ENCODE results near the gene GADD45A. TPM values are rescaled to one million over a fixed set of nuclear protein-coding genes. Genes with fewer than 3 reads are reported as not detected.
A peak's percentile ranks its signal among the peaks of the same experiment; 100 is the strongest.

Gene GADD45A
- total and polyA plus RNA-seq, 9 of the 15 experiments (the other 6 are each of a cell fraction or from before 2014, with no cell fraction given) = 21.3 to 156 (median 62.1) TPM

DNA sequence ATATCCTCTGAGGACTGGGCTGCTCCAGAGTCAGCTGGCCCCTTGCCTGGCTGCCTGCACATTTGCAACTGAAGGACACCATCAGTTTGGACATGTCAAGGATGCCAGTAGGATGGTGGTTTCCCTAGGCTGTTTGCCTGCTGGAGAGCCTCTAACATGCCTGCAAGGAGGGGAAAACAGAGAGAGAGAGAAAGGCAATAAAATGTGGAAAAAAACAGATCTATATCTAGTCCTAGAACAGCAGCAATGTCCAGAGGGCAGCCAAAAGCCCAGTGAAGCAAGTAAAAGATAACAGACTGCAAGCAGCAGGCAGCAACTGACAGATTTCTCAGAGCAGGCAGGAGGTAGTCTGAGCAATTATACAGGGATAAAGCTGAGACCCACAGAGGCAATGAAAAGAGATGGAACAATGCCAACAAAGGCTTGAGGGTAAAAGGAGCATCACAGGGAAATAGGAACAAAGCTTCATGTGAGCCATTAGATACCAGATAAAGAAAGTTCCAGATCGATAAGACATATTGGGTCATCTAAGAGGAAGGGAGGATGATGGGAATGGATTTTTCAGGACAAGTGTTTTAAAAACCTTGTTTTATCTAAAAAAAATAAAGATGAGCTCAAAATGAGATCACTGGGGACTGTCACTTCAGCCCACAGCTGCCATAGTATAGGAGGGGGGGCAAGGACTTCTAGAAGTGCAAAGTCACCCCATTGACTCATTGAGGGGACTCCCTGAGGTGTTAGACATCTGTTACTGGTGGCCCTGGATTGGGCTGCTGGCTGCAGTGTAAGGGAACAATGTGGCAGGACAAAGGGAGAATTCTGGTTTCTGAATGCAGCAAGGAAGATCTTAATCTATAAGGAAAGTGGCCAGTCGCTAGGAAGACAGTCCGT lies 38.6 kb upstream of the GADD45A start (continued):
- peak; percentile 79 for TF ChIP-seq MAFF (IDR thresholded peaks at IDR 0.05; ENCODE audit: low read length)
- no peak for TF ChIP-seq CEBPG (CRISPR knock-in tag; IDR thresholded peaks at IDR 0.05)
- 0 out of 4 replicates have a peak, but pooled peaks of 1 of the 2 experiments have one; percentile 15 for TF ChIP-seq CEBPG (tag; conservative IDR thresholded peaks at IDR 0.05 in 1 of 2, IDR thresholded peaks at IDR 0.05 in 1 of 2)
- TF ChIP-seq NFE2 (IDR thresholded peaks at IDR 0.05; ENCODE audit: low read depth) = peak; percentile 95
- TF ChIP-seq FOXK1 (CRISPR knock-in tag; IDR thresholded peaks at IDR 0.05; ENCODE audit: borderline replicate concordance) = no peak
- peak; percentile 43 for TF ChIP-seq CREM (IDR thresholded peaks at IDR 0.05; ENCODE audit: low read depth)
- peak; percentile 62; the same call in 1 of the 2 replicates for TF ChIP-seq ATF7 (IDR thresholded peaks at IDR 0.05)
- TF ChIP-seq, protein P1, sequence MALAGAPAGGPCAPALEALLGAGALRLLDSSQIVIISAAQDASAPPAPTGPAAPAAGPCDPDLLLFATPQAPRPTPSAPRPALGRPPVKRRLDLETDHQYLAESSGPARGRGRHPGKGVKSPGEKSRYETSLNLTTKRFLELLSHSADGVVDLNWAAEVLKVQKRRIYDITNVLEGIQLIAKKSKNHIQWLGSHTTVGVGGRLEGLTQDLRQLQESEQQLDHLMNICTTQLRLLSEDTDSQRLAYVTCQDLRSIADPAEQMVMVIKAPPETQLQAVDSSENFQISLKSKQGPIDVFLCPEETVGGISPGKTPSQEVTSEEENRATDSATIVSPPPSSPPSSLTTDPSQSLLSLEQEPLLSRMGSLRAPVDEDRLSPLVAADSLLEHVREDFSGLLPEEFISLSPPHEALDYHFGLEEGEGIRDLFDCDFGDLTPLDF (CRISPR knock-in tag; IDR thresholded peaks at IDR 0.05) = no peak
- no peak for TF ChIP-seq ZNF699 (CRISPR knock-in tag; IDR thresholded peaks at IDR 0.05; ENCODE audit: insufficient replicate concordance)
- TF ChIP-seq, protein P2, sequence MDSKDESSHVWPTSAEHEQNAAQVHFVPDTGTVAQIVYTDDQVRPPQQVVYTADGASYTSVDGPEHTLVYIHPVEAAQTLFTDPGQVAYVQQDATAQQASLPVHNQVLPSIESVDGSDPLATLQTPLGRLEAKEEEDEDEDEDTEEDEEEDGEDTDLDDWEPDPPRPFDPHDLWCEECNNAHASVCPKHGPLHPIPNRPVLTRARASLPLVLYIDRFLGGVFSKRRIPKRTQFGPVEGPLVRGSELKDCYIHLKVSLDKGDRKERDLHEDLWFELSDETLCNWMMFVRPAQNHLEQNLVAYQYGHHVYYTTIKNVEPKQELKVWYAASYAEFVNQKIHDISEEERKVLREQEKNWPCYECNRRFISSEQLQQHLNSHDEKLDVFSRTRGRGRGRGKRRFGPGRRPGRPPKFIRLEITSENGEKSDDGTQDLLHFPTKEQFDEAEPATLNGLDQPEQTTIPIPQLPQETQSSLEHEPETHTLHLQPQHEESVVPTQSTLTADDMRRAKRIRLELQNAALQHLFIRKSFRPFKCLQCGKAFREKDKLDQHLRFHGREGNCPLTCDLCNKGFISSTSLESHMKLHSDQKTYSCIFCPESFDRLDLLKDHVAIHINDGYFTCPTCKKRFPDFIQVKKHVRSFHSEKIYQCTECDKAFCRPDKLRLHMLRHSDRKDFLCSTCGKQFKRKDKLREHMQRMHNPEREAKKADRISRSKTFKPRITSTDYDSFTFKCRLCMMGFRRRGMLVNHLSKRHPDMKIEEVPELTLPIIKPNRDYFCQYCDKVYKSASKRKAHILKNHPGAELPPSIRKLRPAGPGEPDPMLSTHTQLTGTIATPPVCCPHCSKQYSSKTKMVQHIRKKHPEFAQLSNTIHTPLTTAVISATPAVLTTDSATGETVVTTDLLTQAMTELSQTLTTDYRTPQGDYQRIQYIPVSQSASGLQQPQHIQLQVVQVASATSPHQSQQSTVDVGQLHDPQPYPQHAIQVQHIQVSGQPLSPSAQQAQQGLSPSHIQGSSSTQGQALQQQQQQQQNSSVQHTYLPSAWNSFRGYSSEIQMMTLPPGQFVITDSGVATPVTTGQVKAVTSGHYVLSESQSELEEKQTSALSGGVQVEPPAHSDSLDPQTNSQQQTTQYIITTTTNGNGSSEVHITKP (IDR thresholded peaks at IDR 0.05; ENCODE audit: partially characterized antibody) = no peak
- TF ChIP-seq, protein P3, sequence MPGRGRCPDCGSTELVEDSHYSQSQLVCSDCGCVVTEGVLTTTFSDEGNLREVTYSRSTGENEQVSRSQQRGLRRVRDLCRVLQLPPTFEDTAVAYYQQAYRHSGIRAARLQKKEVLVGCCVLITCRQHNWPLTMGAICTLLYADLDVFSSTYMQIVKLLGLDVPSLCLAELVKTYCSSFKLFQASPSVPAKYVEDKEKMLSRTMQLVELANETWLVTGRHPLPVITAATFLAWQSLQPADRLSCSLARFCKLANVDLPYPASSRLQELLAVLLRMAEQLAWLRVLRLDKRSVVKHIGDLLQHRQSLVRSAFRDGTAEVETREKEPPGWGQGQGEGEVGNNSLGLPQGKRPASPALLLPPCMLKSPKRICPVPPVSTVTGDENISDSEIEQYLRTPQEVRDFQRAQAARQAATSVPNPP (IDR thresholded peaks at IDR 0.05; ENCODE audit: borderline replicate concordance, insufficient read depth, insufficient read length) = no peak
- TF ChIP-seq, protein P4, sequence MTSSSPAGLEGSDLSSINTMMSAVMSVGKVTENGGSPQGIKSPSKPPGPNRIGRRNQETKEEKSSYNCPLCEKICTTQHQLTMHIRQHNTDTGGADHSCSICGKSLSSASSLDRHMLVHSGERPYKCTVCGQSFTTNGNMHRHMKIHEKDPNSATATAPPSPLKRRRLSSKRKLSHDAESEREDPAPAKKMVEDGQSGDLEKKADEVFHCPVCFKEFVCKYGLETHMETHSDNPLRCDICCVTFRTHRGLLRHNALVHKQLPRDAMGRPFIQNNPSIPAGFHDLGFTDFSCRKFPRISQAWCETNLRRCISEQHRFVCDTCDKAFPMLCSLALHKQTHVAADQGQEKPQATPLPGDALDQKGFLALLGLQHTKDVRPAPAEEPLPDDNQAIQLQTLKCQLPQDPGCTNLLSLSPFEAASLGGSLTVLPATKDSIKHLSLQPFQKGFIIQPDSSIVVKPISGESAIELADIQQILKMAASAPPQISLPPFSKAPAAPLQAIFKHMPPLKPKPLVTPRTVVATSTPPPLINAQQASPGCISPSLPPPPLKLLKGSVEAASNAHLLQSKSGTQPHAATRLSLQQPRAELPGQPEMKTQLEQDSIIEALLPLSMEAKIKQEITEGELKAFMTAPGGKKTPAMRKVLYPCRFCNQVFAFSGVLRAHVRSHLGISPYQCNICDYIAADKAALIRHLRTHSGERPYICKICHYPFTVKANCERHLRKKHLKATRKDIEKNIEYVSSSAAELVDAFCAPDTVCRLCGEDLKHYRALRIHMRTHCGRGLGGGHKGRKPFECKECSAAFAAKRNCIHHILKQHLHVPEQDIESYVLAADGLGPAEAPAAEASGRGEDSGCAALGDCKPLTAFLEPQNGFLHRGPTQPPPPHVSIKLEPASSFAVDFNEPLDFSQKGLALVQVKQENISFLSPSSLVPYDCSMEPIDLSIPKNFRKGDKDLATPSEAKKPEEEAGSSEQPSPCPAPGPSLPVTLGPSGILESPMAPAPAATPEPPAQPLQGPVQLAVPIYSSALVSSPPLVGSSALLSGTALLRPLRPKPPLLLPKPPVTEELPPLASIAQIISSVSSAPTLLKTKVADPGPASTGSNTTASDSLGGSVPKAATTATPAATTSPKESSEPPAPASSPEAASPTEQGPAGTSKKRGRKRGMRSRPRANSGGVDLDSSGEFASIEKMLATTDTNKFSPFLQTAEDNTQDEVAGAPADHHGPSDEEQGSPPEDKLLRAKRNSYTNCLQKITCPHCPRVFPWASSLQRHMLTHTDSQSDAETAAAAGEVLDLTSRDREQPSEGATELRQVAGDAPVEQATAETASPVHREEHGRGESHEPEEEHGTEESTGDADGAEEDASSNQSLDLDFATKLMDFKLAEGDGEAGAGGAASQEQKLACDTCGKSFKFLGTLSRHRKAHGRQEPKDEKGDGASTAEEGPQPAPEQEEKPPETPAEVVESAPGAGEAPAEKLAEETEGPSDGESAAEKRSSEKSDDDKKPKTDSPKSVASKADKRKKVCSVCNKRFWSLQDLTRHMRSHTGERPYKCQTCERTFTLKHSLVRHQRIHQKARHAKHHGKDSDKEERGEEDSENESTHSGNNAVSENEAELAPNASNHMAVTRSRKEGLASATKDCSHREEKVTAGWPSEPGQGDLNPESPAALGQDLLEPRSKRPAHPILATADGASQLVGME (CRISPR knock-in tag; IDR thresholded peaks at IDR 0.05) = no peak
- TF ChIP-seq RFX1 (IDR thresholded peaks at IDR 0.05) = no peak
- no peak for TF ChIP-seq ZNF561 (CRISPR knock-in tag; conservative IDR thresholded peaks at IDR 0.05)
- TF ChIP-seq NUFIP1 (IDR thresholded peaks at IDR 0.05; ENCODE audit: partially characterized antibody) = no peak
